Jurkat, Clone E6-1 (cell line): ENCODE data around the gene ZNRF1.
"Not testable (repeated sequence)": the region's sequence is repeated elsewhere in the genome, so short reads cannot be mapped to it uniquely, and the experiment has no call there.

Experiments
- DNase-seq: peaks from one replicate; pipeline ENCODE4 v3.0.0-alpha.2; 2011; ENCODE audit warnings: low read depth, low spot score
- H3K4me3 ChIP-seq: 2 replicates; pipeline ENCODE4 v1.5.1; 2011; ENCODE audit warnings: mild to moderate bottlenecking, low read length, control low read depth, moderate library complexity

The ZNRF1 gene

GRCh38 chr16:75023009-75023408 lies 24.2 kb downstream of the ZNRF1 start:
- H3K4me3 ChIP-seq, result no peak overlapping the region
- no peak for DNase-seq

- no peak for DNase-seq
- no peak overlapping the region for H3K4me3 ChIP-seq
Measured at GRCh38 chr16:75024182-75024581, 25.4 kb downstream of the ZNRF1 start.

- H3K4me3 ChIP-seq, result no peak overlapping the region
- peak; percentile 54 for DNase-seq
Measured at GRCh38 chr16:75024594-75024993, 25.8 kb downstream of the ZNRF1 start.

GRCh38 chr16:75025761-75026160 lies 26.9 kb downstream of the ZNRF1 start:
- DNase-seq, result no peak
- H3K4me3 ChIP-seq, result no peak overlapping the region

- DNase-seq, H3K4me3 ChIP-seq: not testable (repeated sequence)
Measured at GRCh38 chr16:75026239-75026891, 27.5 kb downstream of the ZNRF1 start.

GRCh38 chr16:75026892-75027391 lies 28.1 kb downstream of the ZNRF1 start:
- H3K4me3 ChIP-seq, result no peak overlapping the region
- DNase-seq, result no peak

GRCh38 chr16:75027520-75028300 lies 28.9 kb downstream of the ZNRF1 start:
- DNase-seq, result no peak
- H3K4me3 ChIP-seq, result no peak overlapping the region

GRCh38 chr16:75028544-75029135 lies 29.8 kb downstream of the ZNRF1 start:
- H3K4me3 ChIP-seq, result no peak overlapping the region
- no peak for DNase-seq

GRCh38 chr16:75029854-75030253 lies 31.0 kb downstream of the ZNRF1 start:
- DNase-seq, result no peak
- H3K4me3 ChIP-seq, result no peak overlapping the region

- no peak overlapping the region for H3K4me3 ChIP-seq
- no peak for DNase-seq
Measured at GRCh38 chr16:75032655-75033054, 33.8 kb downstream of the ZNRF1 start.

GRCh38 chr16:75035410-75035968 lies 36.7 kb downstream of the ZNRF1 start:
- H3K4me3 ChIP-seq, result no peak overlapping the region
- DNase-seq, result no peak

- H3K4me3 ChIP-seq, result no peak overlapping the region
- DNase-seq, result no peak
Measured at GRCh38 chr16:75038036-75038858, 39.4 kb downstream of the ZNRF1 start.

GRCh38 chr16:75039941-75040340 lies 41.1 kb downstream of the ZNRF1 start:
- DNase-seq, result no peak
- H3K4me3 ChIP-seq, result no peak overlapping the region

- peak overlapping the region; percentile 37 for H3K4me3 ChIP-seq
- DNase-seq, result no peak
Measured at GRCh38 chr16:75042426-75043174, 43.8 kb downstream of the ZNRF1 start.

GRCh38 chr16:75043175-75043895 lies 44.5 kb downstream of the ZNRF1 start:
- peak; percentile 93 for DNase-seq
- H3K4me3 ChIP-seq, result peak overlapping the region; percentile 37

- no peak overlapping the region for H3K4me3 ChIP-seq
- DNase-seq, result no peak
Measured at GRCh38 chr16:75044800-75045361, 46.1 kb downstream of the ZNRF1 start.

GRCh38 chr16:75045424-75045823 lies 46.6 kb downstream of the ZNRF1 start:
- H3K4me3 ChIP-seq, result no peak overlapping the region
- no peak for DNase-seq
